K562 (cell line): ENCODE results near the gene LYPD4. TPM values are rescaled to one million over a fixed set of nuclear protein-coding genes. Genes with fewer than 3 reads are reported as not detected.

Experiments used
- ARID2 ChIP-seq: fragments of 450-650 bp; IDR thresholded peaks from 2 replicates; pipeline ENCODE4 v1.6.1; 2017; ENCODE audit warnings: antibody characterized with exemption, mild to moderate bottlenecking
- BCOR ChIP-seq: fragments of 450-650 bp; IDR thresholded peaks from 2 replicates; pipeline ENCODE4 v1.6.1; 2016
- CBX1 ChIP-seq: sonication (generic); IDR thresholded peaks from 2 replicates; pipeline ENCODE4 v1.6.1; 2016; ENCODE audit warnings: antibody characterized with exemption, low read depth, mild to moderate bottlenecking
- DPF2 ChIP-seq: fragments of 450-650 bp; IDR thresholded peaks from 2 replicates; pipeline ENCODE4 v1.6.1; 2016
- ETV6 ChIP-seq, 3 experiments: fragments of 150-350 bp in 1 of 3; sonication (generic) in 1 of 3; formaldehyde crosslinking in 1 of 3; IDR thresholded peaks; 2 replicates each; pipeline versions ENCODE4 v1.6.1 to v1.8.0; 2014 to 2022; ENCODE audit warnings: borderline replicate concordance in 2 of 3, low read depth in 2 of 3, antibody characterized with exemption in 1 of 3, low read length in 1 of 3, mild to moderate bottlenecking in 1 of 3, missing genetic modification reagents in 1 of 3
- HDAC1 ChIP-seq, 2 experiments: fragments of 450-650 bp; IDR thresholded peaks; 2 replicates each; pipeline ENCODE4 v1.6.1; 2016 to 2017; ENCODE audit warnings: inconsistent platforms in 1 of 2, mild to moderate bottlenecking in 1 of 2, moderate library complexity in 1 of 2
- MAZ ChIP-seq, 2 experiments: fragments of 450-650 bp in 1 of 2; sonication (generic) in 1 of 2; formaldehyde crosslinking; IDR thresholded peaks in 1 of 2; conservative IDR thresholded peaks in 1 of 2; 2 replicates each; pipeline versions ENCODE4 v1.4.0 to v1.5.0; 2020; ENCODE audit warnings: mild to moderate bottlenecking in 1 of 2, missing genetic modification reagents in 1 of 2
- MCM2 ChIP-seq: fragments of 450-650 bp; IDR thresholded peaks from 2 replicates; pipeline ENCODE4 v1.6.1; 2017; ENCODE audit warnings: low read depth, mild to moderate bottlenecking
- NFRKB ChIP-seq: fragments of 450-650 bp; IDR thresholded peaks from 2 replicates; pipeline ENCODE4 v1.6.1; 2016; ENCODE audit warnings: low read depth
- OTX1 ChIP-seq: fragments of 450-650 bp; formaldehyde crosslinking; IDR thresholded peaks from 2 replicates; pipeline ENCODE4 v1.4.0; 2022; ENCODE audit warnings: mild to moderate bottlenecking
- PML ChIP-seq: IDR thresholded peaks from 2 replicates; pipeline ENCODE4 v1.6.1; 2012; ENCODE audit warnings: low read length, inconsistent platforms
- POLR2G ChIP-seq: fragments of 200-400 bp; formaldehyde crosslinking; IDR thresholded peaks from 2 replicates; pipeline ENCODE4 v1.6.1; 2017; ENCODE audit warnings: low read depth, mild to moderate bottlenecking, antibody characterized with exemption, low read length, moderate library complexity
- RBM39 ChIP-seq: fragments of 200-400 bp; formaldehyde crosslinking; optimal IDR thresholded peaks from 2 replicates; pipeline ENCODE3; 2018; ENCODE audit warnings: low read depth, low read length
- UBTF ChIP-seq, 2 experiments: IDR thresholded peaks; 2 replicates each; pipeline ENCODE4 v1.6.1; 2012; ENCODE audit warnings: improper control_type of control experiment in 2 of 2, low read depth in 2 of 2, low read length in 2 of 2, borderline replicate concordance in 1 of 2
- VEZF1 ChIP-seq: fragments of 200-800 bp; sonication (Bioruptor generic); IDR thresholded peaks from 2 replicates; pipeline ENCODE4 v1.6.1; 2017; ENCODE audit warnings: missing genetic modification characterization, missing compliant biosample characterization
- ZBTB11 ChIP-seq, 3 experiments: fragments of 200-800 bp in 1 of 3; fragments of 250-450 bp in 1 of 3; fragments of 450-650 bp in 1 of 3; sonication (Bioruptor Pico) in 1 of 3; sonication (Bioruptor generic) in 1 of 3; formaldehyde crosslinking in 1 of 3; IDR thresholded peaks; 2 replicates each; pipeline versions ENCODE4 v1.6.1 to v1.8.0; 2016 to 2022; ENCODE audit warnings: mild to moderate bottlenecking in 2 of 3, missing genetic modification characterization in 2 of 3, missing compliant biosample characterization in 1 of 3, moderate library complexity in 1 of 3
- ZBTB17 ChIP-seq: fragments of 450-650 bp; formaldehyde crosslinking; IDR thresholded peaks from 2 replicates; pipeline ENCODE4 v1.4.0; 2020; ENCODE audit warnings: mild to moderate bottlenecking
- ZBTB7A ChIP-seq: IDR thresholded peaks from 2 replicates; pipeline ENCODE4 v1.6.1; 2011; ENCODE audit warnings: low read depth, mild to moderate bottlenecking, low read length, moderate library complexity, borderline replicate concordance; ENCODE audit not compliant: control insufficient read depth
- ZNF282 ChIP-seq: sonication (generic); formaldehyde crosslinking; IDR thresholded peaks from 2 replicates; pipeline ENCODE4 v1.8.1; 2023; ENCODE audit warnings: missing genetic modification reagents
- polyA plus RNA-seq, 8 experiments: library from polyadenylated mRNA; depleted of rRNA in 4 of 8; stranded (reverse) in 5 of 8; unstranded in 3 of 8; fragments of >200 nt; fragmentation: Nextera tagmentation in 2 of 8; fragmentation: Illumina TruSeq in 1 of 8; extraction: Ambion mirVana in 2 of 8; extraction: Trizol in 1 of 8; gene quantifications; 2 replicates each; pipeline versions ENCODE4 v1.2.1 to v1.2.3, GENCODE V29; 2011 to 2014; ENCODE audit warnings: inconsistent platforms in 1 of 8, missing spikeins in 1 of 8
- total RNA-seq, 7 experiments: library from RNA; depleted of rRNA in 6 of 7; stranded (reverse); fragments of >200 nt in 6 of 7; fragmentation: Illumina TruSeq in 2 of 7; extraction: Trizol in 2 of 7; gene quantifications; 2 replicates each; pipeline versions ENCODE4 v1.2.1 to v1.2.3, GENCODE V29; 2011 to 2021; ENCODE audit warnings: low replicate concordance in 1 of 7

LYPD4 gene
- total and polyA plus RNA-seq, 9 of the 15 experiments (the other 6 are each of a cell fraction or from before 2014, with no cell fraction given) = 0.11 TPM; not detected in 8

- peak; percentile 72 to 77 for TF ChIP-seq MAZ (CRISPR knock-in tag; conservative IDR thresholded peaks at IDR 0.05 in 1 of 2, IDR thresholded peaks at IDR 0.05 in 1 of 2)
- TF ChIP-seq MCM2 = no peak
- peak; percentile 60; the same call in 1 of the 2 replicates for TF ChIP-seq OTX1
- TF ChIP-seq UBTF (IDR thresholded peaks at IDR 0.05; ENCODE audit: borderline replicate concordance in 1 of 2, low read depth in 2 of 2, low read length in 2 of 2) = peak; percentile 35 to 75; a peak in 1 of 4 replicates
- TF ChIP-seq RBM39 = no peak
- no peak for TF ChIP-seq ARID2
- TF ChIP-seq ZBTB7A = peak; percentile 68; the same call in 1 of the 2 replicates
- TF ChIP-seq ZNF282 (CRISPR knock-in tag) = 0 out of 2 replicates have a peak, but pooled peaks have one; percentile 34
- TF ChIP-seq NFRKB = peak; percentile 36; the same call in 1 of the 2 replicates
- TF ChIP-seq BCOR = 0 out of 2 replicates have a peak, but pooled peaks have one; percentile 26
- 0 out of 2 replicates have a peak, but pooled peaks have one; percentile 33 for TF ChIP-seq DPF2
- peak; percentile 3; the same call in 1 of the 2 replicates for TF ChIP-seq PML
- TF ChIP-seq HDAC1 (IDR thresholded peaks at IDR 0.05) = peak in 1 of 2 experiments; percentile 53; a peak in 2 of 4 replicates
- 0 out of 2 replicates have a peak, but pooled peaks have one; percentile 16 for TF ChIP-seq CBX1
- TF ChIP-seq ZBTB17 (CRISPR knock-in tag) = peak; percentile 28; the same call in 1 of the 2 replicates
- TF ChIP-seq ETV6 (IDR thresholded peaks at IDR 0.05; ENCODE audit: borderline replicate concordance in 1 of 2, low read depth in 2 of 2, low read length in 1 of 2) = peak; percentile 62 to 89; a peak in 2 of 4 replicates
- TF ChIP-seq ETV6 (CRISPR knock-in tag; IDR thresholded peaks at IDR 0.05; ENCODE audit: borderline replicate concordance) = no peak
- TF ChIP-seq ZBTB11 (CRISPR knock-in tag; IDR thresholded peaks at IDR 0.05) = peak in 1 of 3 experiments; percentile 76; a peak in 2 of 6 replicates
- TF ChIP-seq VEZF1 (CRISPR knock-in tag) = peak; percentile 91
- TF ChIP-seq POLR2G = peak; percentile 76
Observed at GRCh38 chr19:41882568-41883462, 38.3 kb upstream of the LYPD4 start, which contains the start of gene ARHGEF1 (continued).
